Measurements from ENCODE around the gene LUC7L. TPM values are rescaled to one million over a fixed set of nuclear protein-coding genes. Genes with fewer than 3 reads are reported as not detected.
"Not testable (repeated sequence)": the region's sequence is repeated elsewhere in the genome, so short reads cannot be mapped to it uniquely, and the experiment has no call there.

LUC7L gene
- total RNA-seq, 1 donor from 2014 or later, result 74.1 TPM

DNA sequence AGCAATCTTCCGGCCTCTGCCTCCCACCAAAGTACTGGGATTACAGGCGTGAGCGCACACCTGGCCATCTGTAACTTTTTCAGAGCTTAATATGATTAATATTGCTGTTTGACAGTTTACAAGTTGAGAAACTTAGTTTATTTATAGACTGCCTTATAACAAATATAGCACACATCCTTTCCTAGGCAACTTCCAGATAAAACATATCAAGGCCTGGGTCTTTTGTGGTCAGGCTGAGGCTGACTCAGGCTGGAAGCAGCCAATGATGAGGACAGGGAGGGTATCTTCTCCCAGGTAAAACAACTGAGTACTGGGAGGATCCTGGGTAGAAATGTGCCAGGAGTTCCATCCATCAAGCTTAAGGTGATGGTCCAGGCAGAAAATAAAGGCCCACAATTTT lies 16.2 kb downstream of the LUC7L start:
- peaks cover 45% of the 10 kb centered on the region for H3K36me3 ChIP-seq (ENCODE audit: insufficient read depth, low read length)
- peaks cover 15% of the 10 kb centered on the region for H3K36me3 Mint-ChIP-seq (ENCODE audit: low read depth, unreplicated experiment)
- FAIRE-seq, result no peak
- no peaks in the 10 kb centered on the region for H3K9me3 Mint-ChIP-seq (ENCODE audit: unreplicated experiment)
- H3K27me3 Mint-ChIP-seq (ENCODE audit: low read depth, unreplicated experiment), result no peaks in the 10 kb centered on the region
- H3K4me3 Mint-ChIP-seq (ENCODE audit: unreplicated experiment), result no peak overlapping the region
- TF ChIP-seq EZH2 (IDR thresholded peaks at IDR 0.05; ENCODE audit: insufficient read depth, low read length), result no peak
- TF ChIP-seq, protein P1, sequence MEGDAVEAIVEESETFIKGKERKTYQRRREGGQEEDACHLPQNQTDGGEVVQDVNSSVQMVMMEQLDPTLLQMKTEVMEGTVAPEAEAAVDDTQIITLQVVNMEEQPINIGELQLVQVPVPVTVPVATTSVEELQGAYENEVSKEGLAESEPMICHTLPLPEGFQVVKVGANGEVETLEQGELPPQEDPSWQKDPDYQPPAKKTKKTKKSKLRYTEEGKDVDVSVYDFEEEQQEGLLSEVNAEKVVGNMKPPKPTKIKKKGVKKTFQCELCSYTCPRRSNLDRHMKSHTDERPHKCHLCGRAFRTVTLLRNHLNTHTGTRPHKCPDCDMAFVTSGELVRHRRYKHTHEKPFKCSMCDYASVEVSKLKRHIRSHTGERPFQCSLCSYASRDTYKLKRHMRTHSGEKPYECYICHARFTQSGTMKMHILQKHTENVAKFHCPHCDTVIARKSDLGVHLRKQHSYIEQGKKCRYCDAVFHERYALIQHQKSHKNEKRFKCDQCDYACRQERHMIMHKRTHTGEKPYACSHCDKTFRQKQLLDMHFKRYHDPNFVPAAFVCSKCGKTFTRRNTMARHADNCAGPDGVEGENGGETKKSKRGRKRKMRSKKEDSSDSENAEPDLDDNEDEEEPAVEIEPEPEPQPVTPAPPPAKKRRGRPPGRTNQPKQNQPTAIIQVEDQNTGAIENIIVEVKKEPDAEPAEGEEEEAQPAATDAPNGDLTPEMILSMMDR (IDR thresholded peaks at IDR 0.05; ENCODE audit: insufficient read depth, low read depth, low read length), result no peak
- no peak overlapping the region for H3K4me2 ChIP-seq (ENCODE audit: low read length)
- H3K4me1 Mint-ChIP-seq (ENCODE audit: low read depth, unreplicated experiment), result peaks cover 6% of the 10 kb centered on the region
- no peaks in the 10 kb centered on the region for H3K27me3 ChIP-seq (ENCODE audit: insufficient read depth, low read length)
- no peak overlapping the region for H3K4me3 ChIP-seq (ENCODE audit: insufficient read depth, low read depth, low read length)
- DNase-seq (ENCODE audit: low read depth), result peak; percentile 22
- peak overlapping the region; percentile 20 for H3K27ac Mint-ChIP-seq (ENCODE audit: unreplicated experiment)
- peaks cover 95% of the 10 kb centered on the region for H4K20me1 ChIP-seq (ENCODE audit: insufficient read depth, low read length)
- H3K9me3 ChIP-seq (ENCODE audit: insufficient read depth, low read depth, low read length), result no peaks in the 10 kb centered on the region
- no peak overlapping the region for H2AFZ ChIP-seq (ENCODE audit: low read depth, low read length)
- H3K9ac ChIP-seq (ENCODE audit: low read length), result no peak overlapping the region
- H3K27ac ChIP-seq (ENCODE audit: low read depth, low read length), result no peak overlapping the region
- peaks cover 91% of the 10 kb centered on the region for H3K79me2 ChIP-seq (ENCODE audit: insufficient read depth, low read length)
- no peaks in the 10 kb centered on the region for H3K4me1 ChIP-seq (ENCODE audit: insufficient read depth, low read length)

GRCh38 chr16:211631-212180 lies 17.5 kb downstream of the LUC7L start:
- not testable (repeated sequence) for DNase-seq (ENCODE audit: low read depth); H3K4me1 Mint-ChIP-seq (ENCODE audit: low read depth, unreplicated experiment); H3K4me3 Mint-ChIP-seq (ENCODE audit: unreplicated experiment); H3K9ac ChIP-seq (ENCODE audit: low read length); H3K9me3 ChIP-seq (ENCODE audit: insufficient read depth, low read depth, low read length); H3K27me3 ChIP-seq (ENCODE audit: insufficient read depth, low read length); FAIRE-seq; H3K9me3 Mint-ChIP-seq (ENCODE audit: unreplicated experiment); H3K4me1 ChIP-seq (ENCODE audit: insufficient read depth, low read length); H3K27ac Mint-ChIP-seq (ENCODE audit: unreplicated experiment); H3K4me2 ChIP-seq (ENCODE audit: low read length); H3K27ac ChIP-seq (ENCODE audit: low read depth, low read length); H3K4me3 ChIP-seq (ENCODE audit: insufficient read depth, low read depth, low read length); H3K27me3 Mint-ChIP-seq (ENCODE audit: low read depth, unreplicated experiment); H2AFZ ChIP-seq (ENCODE audit: low read depth, low read length)
- Histone ChIP-seq H3K79me2 (ENCODE audit: insufficient read depth, low read length) (peaks cover 89% of the 10 kb centered on the region), H4K20me1 (ENCODE audit: insufficient read depth, low read length) (peaks cover 96% of the 10 kb centered on the region), H3K36me3 (ENCODE audit: insufficient read depth, low read length) (peaks cover 47% of the 10 kb centered on the region)
- H3K36me3 Mint-ChIP-seq (ENCODE audit: low read depth, unreplicated experiment), result peaks cover 16% of the 10 kb centered on the region

- H3K4me2 ChIP-seq (ENCODE audit: low read length); H2AFZ ChIP-seq (ENCODE audit: low read depth, low read length); H3K4me1 ChIP-seq (ENCODE audit: insufficient read depth, low read length); H3K4me3 Mint-ChIP-seq (ENCODE audit: unreplicated experiment); H3K9me3 Mint-ChIP-seq (ENCODE audit: unreplicated experiment); H3K9ac ChIP-seq (ENCODE audit: low read length); H3K27me3 ChIP-seq (ENCODE audit: insufficient read depth, low read length); H3K27ac Mint-ChIP-seq (ENCODE audit: unreplicated experiment); DNase-seq (ENCODE audit: low read depth); H3K4me3 ChIP-seq (ENCODE audit: insufficient read depth, low read depth, low read length); H3K4me1 Mint-ChIP-seq (ENCODE audit: low read depth, unreplicated experiment); H3K27ac ChIP-seq (ENCODE audit: low read depth, low read length); H3K27me3 Mint-ChIP-seq (ENCODE audit: low read depth, unreplicated experiment); FAIRE-seq; H3K9me3 ChIP-seq (ENCODE audit: insufficient read depth, low read depth, low read length): not testable (repeated sequence)
- H3K36me3 Mint-ChIP-seq (ENCODE audit: low read depth, unreplicated experiment), result peaks cover 15% of the 10 kb centered on the region
- Histone ChIP-seq H3K36me3 (ENCODE audit: insufficient read depth, low read length) (peaks cover 58% of the 10 kb centered on the region), H3K79me2 (ENCODE audit: insufficient read depth, low read length) (peaks cover 79% of the 10 kb centered on the region), H4K20me1 (ENCODE audit: insufficient read depth, low read length) (peaks cover 91% of the 10 kb centered on the region)
These were observed 19.9 kb downstream of the LUC7L start for GRCh38 chr16:209359-209758.

DNA sequence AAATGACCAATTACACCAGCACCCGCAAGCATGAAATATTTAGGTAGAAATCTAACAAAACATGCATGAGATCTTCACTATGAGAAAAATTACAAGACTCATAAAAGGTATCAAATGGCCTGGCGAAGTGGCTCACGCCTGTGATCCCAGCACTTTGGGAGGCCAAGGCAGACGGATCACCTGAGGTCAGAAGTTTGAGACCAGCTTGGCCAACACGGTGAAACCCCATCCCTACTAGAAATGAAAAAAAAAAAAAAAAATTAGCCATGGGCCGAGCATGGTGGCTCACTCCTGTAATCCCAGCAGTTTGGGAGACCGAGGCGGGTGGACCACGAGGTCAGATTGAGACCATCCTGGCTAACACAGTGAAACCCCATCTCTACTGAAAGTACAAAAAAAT lies 25.2 kb downstream of the LUC7L start:
- not testable (repeated sequence) for H3K27ac ChIP-seq (ENCODE audit: low read depth, low read length); H3K9ac ChIP-seq (ENCODE audit: low read length); H3K27me3 Mint-ChIP-seq (ENCODE audit: low read depth, unreplicated experiment); H3K27me3 ChIP-seq (ENCODE audit: insufficient read depth, low read length); H3K4me3 ChIP-seq (ENCODE audit: insufficient read depth, low read depth, low read length); H3K9me3 ChIP-seq (ENCODE audit: insufficient read depth, low read depth, low read length); FAIRE-seq; H3K9me3 Mint-ChIP-seq (ENCODE audit: unreplicated experiment); H3K4me2 ChIP-seq (ENCODE audit: low read length); DNase-seq (ENCODE audit: low read depth); H3K4me1 ChIP-seq (ENCODE audit: insufficient read depth, low read length); H3K4me1 Mint-ChIP-seq (ENCODE audit: low read depth, unreplicated experiment); H3K4me3 Mint-ChIP-seq (ENCODE audit: unreplicated experiment); H2AFZ ChIP-seq (ENCODE audit: low read depth, low read length); H3K27ac Mint-ChIP-seq (ENCODE audit: unreplicated experiment)
- peaks cover 50% of the 10 kb centered on the region for H3K79me2 ChIP-seq (ENCODE audit: insufficient read depth, low read length)
- H3K36me3 ChIP-seq (ENCODE audit: insufficient read depth, low read length), result peaks cover 53% of the 10 kb centered on the region
- H4K20me1 ChIP-seq (ENCODE audit: insufficient read depth, low read length), result peaks cover 67% of the 10 kb centered on the region
- peaks cover 27% of the 10 kb centered on the region for H3K36me3 Mint-ChIP-seq (ENCODE audit: low read depth, unreplicated experiment)
